Measurements from ENCODE around the gene MAB21L4.

The MAB21L4 gene

GRCh38 chr2:240861547-240861946 is 34.4 kb downstream of the MAB21L4 start:
- DNase-seq (ENCODE audit: extremely low spot score): no peak
- ChIA-PET POLR2A (no interaction called here), CTCF (interaction anchor here (1.4 to 4.4 kb wide), 3 partner anchors 10 to 1017 kb away, joined by 3 to 23 read pairs (median 10); no protein-coding TSS in a partner anchor)
- no peak for TF ChIP-seq CTCF (IDR thresholded peaks at IDR 0.05; ENCODE audit: control extremely low read depth, extremely low read depth, low read depth, missing control alignments)

- ChIA-PET POLR2A (no interaction called here), CTCF (interaction anchor here (1.5 to 4.4 kb wide), 3 partner anchors 7 to 149 kb away, joined by 3 to 23 read pairs (median 10); no protein-coding TSS in a partner anchor)
- no peak for DNase-seq (ENCODE audit: extremely low spot score)
- no peak for TF ChIP-seq CTCF (IDR thresholded peaks at IDR 0.05; ENCODE audit: control extremely low read depth, extremely low read depth, low read depth, missing control alignments)
Observed at GRCh38 chr2:240858871-240859270, 37.1 kb downstream of the MAB21L4 start.

- TF ChIP-seq CTCF (IDR thresholded peaks at IDR 0.05; ENCODE audit: control extremely low read depth, extremely low read depth, low read depth, missing control alignments): no peak
- CTCF ChIA-PET: no interaction called here
Observed at GRCh38 chr2:240858321-240858720, 37.6 kb downstream of the MAB21L4 start.

GRCh38 chr2:240857039-240858008 is 38.6 kb downstream of the MAB21L4 start:
- ChIA-PET POLR2A (no interaction called here), CTCF (no interaction called here)
- no peak for DNase-seq (ENCODE audit: extremely low spot score)
- TF ChIP-seq CTCF (IDR thresholded peaks at IDR 0.05; ENCODE audit: control extremely low read depth, extremely low read depth, low read depth, missing control alignments): no peak

More at GRCh38 chr2:240858321-240858720, 37.6 kb downstream of the MAB21L4 start:
- no peak for DNase-seq (ENCODE audit: extremely low spot score)
- POLR2A ChIA-PET: no interaction called here

GRCh38 chr2:240856151-240856980 is 39.6 kb downstream of the MAB21L4 start:
- POLR2A ChIA-PET: no interaction called here
- CTCF ChIA-PET: no interaction called here
- no peak for DNase-seq (ENCODE audit: extremely low spot score)
- no peak for TF ChIP-seq CTCF (IDR thresholded peaks at IDR 0.05; ENCODE audit: control extremely low read depth, extremely low read depth, low read depth, missing control alignments)

GRCh38 chr2:240855670-240856069 is 40.3 kb downstream of the MAB21L4 start:
- TF ChIP-seq CTCF (IDR thresholded peaks at IDR 0.05; ENCODE audit: control extremely low read depth, extremely low read depth, low read depth, missing control alignments): no peak
- DNase-seq (ENCODE audit: extremely low spot score): no peak
- ChIA-PET CTCF (no interaction called here), POLR2A (no interaction called here)

Measured in GM10248 (cell line).